Measurements from ENCODE around the gene WDPCP.

GRCh38 chr2:63268946-63269345, 319.3 kb downstream of the WDPCP start:
- TF ChIP-seq CTCF (IDR thresholded peaks at IDR 0.05): no peak
- no peak for TF ChIP-seq POLR2AphosphoS5 (IDR thresholded peaks at IDR 0.05; ENCODE audit: low read depth, low read length)
